B cell (primary cell): ENCODE data around the gene EP400. TPM values are rescaled to one million over a fixed set of nuclear protein-coding genes. Genes with fewer than 3 reads are reported as not detected.

Source experiments
- ATAC-seq: fragments of 200-7000 bp; cut with Tn5 transposase; one replicate; pipeline ENCODE4 v1.10.0; 2021; ENCODE audit warnings: low read depth, mild to moderate bottlenecking, moderate number of reproducible peaks, moderate library complexity
- CTCF ChIA-PET: fragments of 350-600 bp; sonication (Branson Sonifier 250); formaldehyde crosslinking; loops from one replicate; lab custom pipeline; 2021; ENCODE audit warnings: antibody characterized with exemption, inconsistent platforms; lab: Charles Lee
- POLR2A ChIA-PET: fragments of 350-600 bp; sonication (Branson Sonifier 250); formaldehyde crosslinking; loops from one replicate; lab custom pipeline; 2021; ENCODE audit warnings: antibody characterized with exemption; lab: Charles Lee
- DNase-seq: peaks from one replicate; pipeline ENCODE4 v3.0.0; 2013
- H2AFZ ChIP-seq: 2 replicates; pipeline ENCODE4 v1.6.1; 2012; ENCODE audit warnings: mild to moderate bottlenecking, low read depth, low read length; ENCODE audit not compliant: insufficient read depth, poor library complexity, severe bottlenecking
- H3K27ac ChIP-seq, 2 donors: 1 replicate in 1 of 2; 2 replicates in 1 of 2; pipeline ENCODE4 v1.5.1; 2012 to 2013; ENCODE audit warnings: low read length in 2 of 2, mild to moderate bottlenecking in 2 of 2, moderate library complexity in 1 of 2
- H3K27me3 ChIP-seq, 4 experiments: fragments of 200-600 bp in 1 of 4; sonication (generic) in 1 of 4; replicated peaks in 1 of 4; 1 replicate in 2 of 4; 2 replicates in 2 of 4; pipeline versions ENCODE4 v1.6.1 to v1.7.0; 2013 to 2016; ENCODE audit warnings: low read length in 3 of 4, mild to moderate bottlenecking in 2 of 4, mixed read lengths in 1 of 4, moderate library complexity in 1 of 4; ENCODE audit not compliant: insufficient read depth in 4 of 4, control insufficient read depth in 3 of 4; ENCODE audit errors: control extremely low read depth in 1 of 4
- H3K36me3 ChIP-seq, 2 experiments: replicated peaks in 1 of 2; 1 replicate in 1 of 2; 2 replicates in 1 of 2; pipeline versions ENCODE4 v1.6.1 to v1.7.1; 2013; ENCODE audit warnings: low read length in 1 of 2; ENCODE audit not compliant: insufficient read depth in 2 of 2, control insufficient read depth in 1 of 2; ENCODE audit errors: control extremely low read depth in 1 of 2, extremely low read depth in 1 of 2
- H3K4me1 ChIP-seq, 2 donors: fragments of 200-600 bp in 1 of 2; sonication (generic) in 1 of 2; 1 replicate in 1 of 2; 2 replicates in 1 of 2; pipeline versions ENCODE4 v1.5.1 to v1.6.1; 2013 to 2017; ENCODE audit warnings: low read length in 2 of 2; ENCODE audit not compliant: control insufficient read depth in 2 of 2, insufficient read depth in 2 of 2
- H3K4me2 ChIP-seq: replicated peaks from 2 replicates; pipeline ENCODE3; 2012; ENCODE audit warnings: mild to moderate bottlenecking, low read depth, low read length; ENCODE audit not compliant: poor library complexity, severe bottlenecking
- H3K4me3 ChIP-seq, 5 experiments: fragments of 200-600 bp in 1 of 5; sonication (generic) in 1 of 5; 1 replicate in 3 of 5; 2 replicates in 2 of 5; pipeline versions ENCODE4 v1.5.1 to v1.7.0; 2011 to 2016; ENCODE audit warnings: low read length in 4 of 5, mild to moderate bottlenecking in 4 of 5, low read depth in 2 of 5, control low read depth in 1 of 5, moderate library complexity in 1 of 5; ENCODE audit not compliant: insufficient read depth in 1 of 5; ENCODE audit errors: control extremely low read depth in 1 of 5, extremely low read depth in 1 of 5
- H3K79me2 ChIP-seq: fragments of 200-600 bp; sonication (generic); one replicate; pipeline ENCODE4 v1.6.0; 2016; ENCODE audit warnings: low read length; ENCODE audit not compliant: control insufficient read depth, insufficient read depth
- H3K9ac ChIP-seq: fragments of 200-600 bp; sonication (generic); 2 replicates; pipeline ENCODE4 v1.6.1; 2017; ENCODE audit warnings: mild to moderate bottlenecking, low read length, moderate library complexity
- H3K9me3 ChIP-seq, 3 donors: one replicate each; pipeline versions ENCODE4 v1.6.1 to v1.7.1; 2013; ENCODE audit warnings: low read length in 2 of 3; ENCODE audit not compliant: control insufficient read depth in 2 of 3, insufficient read depth in 1 of 3; ENCODE audit errors: control extremely low read depth in 1 of 3
- H4K20me1 ChIP-seq: 2 replicates; pipeline ENCODE4 v1.6.0; 2012; ENCODE audit warnings: mild to moderate bottlenecking, low read length; ENCODE audit not compliant: insufficient read depth, control insufficient read depth, poor library complexity, severe bottlenecking
- H3K27ac Mint-ChIP-seq: one replicate; pipeline ENCODE4 v1.8.0; 2021; ENCODE audit warnings: mixed read lengths
- H3K27me3 Mint-ChIP-seq: one replicate; pipeline ENCODE4 v1.8.0; 2021; ENCODE audit warnings: mixed read lengths
- H3K4me1 Mint-ChIP-seq: one replicate; pipeline ENCODE4 v1.8.0; 2021; ENCODE audit warnings: mixed read lengths
- H3K4me3 Mint-ChIP-seq: one replicate; pipeline ENCODE4 v1.8.0; 2021; ENCODE audit warnings: mixed read lengths
- H3K9me3 Mint-ChIP-seq: one replicate; pipeline ENCODE4 v1.8.0; 2022; ENCODE audit warnings: mixed read lengths; ENCODE audit not compliant: insufficient read depth
- CTCF ChIP-seq: fragments of 200-600 bp; IDR thresholded peaks from one replicate; pipeline ENCODE4 v1.8.0; 2022; ENCODE audit warnings: antibody characterized with exemption, mild to moderate bottlenecking
- EZH2 ChIP-seq: IDR thresholded peaks from 2 replicates; pipeline ENCODE4 v1.6.1; 2012; ENCODE audit warnings: borderline replicate concordance, low read depth, mild to moderate bottlenecking, moderate library complexity, low read length; ENCODE audit not compliant: insufficient read depth, poor library complexity, severe bottlenecking
- WGBS: methylation state at CpG from one replicate; pipeline ENCODE4 v1.1.5; 2013; ENCODE audit warnings: missing lambda C conversion rate; ENCODE audit not compliant: insufficient coverage; 5-methylcytosine and 5-hydroxymethylcytosine counted together
- intact Hi-C: fragments of 100-400 bp; cut with micrococcal nuclease; formaldehyde crosslinking; loops from one replicate; pipeline ENCODE4 v1.10.0; 2022
- polyA plus RNA-seq: library from polyadenylated mRNA; depleted of rRNA; stranded (reverse); fragments of >200 nt; gene quantifications from 2 replicates; pipeline ENCODE4 v1.2.3, GENCODE V29; 2012
- total RNA-seq, 2 donors: library from RNA; stranded (reverse); fragments of 120-200 nt in 1 of 2; gene quantifications; 1 replicate in 1 of 2; 2 replicates in 1 of 2; pipeline versions ENCODE4 v1.2.3 to v1.2.4, GENCODE V29; 2013 to 2022

The EP400 gene
- total and polyA plus RNA-seq, 2 donors (not counting 1 experiment from before 2014, with no cell fraction given), result 17.3 to 82.2 TPM

DNA sequence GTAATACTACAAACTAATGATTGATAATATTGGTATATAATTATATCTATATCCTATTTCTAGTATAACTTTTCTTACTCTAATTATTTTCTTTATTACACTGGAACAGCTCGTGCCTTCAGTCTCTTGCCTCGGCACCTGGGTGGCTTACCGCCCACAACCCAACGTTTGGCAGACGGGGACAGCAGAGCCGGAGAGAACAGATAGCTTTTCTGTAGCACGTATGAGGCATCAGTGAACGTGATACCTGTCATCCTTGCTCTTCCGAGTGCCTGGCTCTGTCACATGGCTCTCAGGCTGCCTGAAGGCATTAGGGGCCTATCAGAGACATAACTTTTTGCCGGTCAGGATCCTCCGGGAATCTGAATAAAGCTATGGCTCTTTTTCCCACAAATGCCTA, 15.2 kb upstream of the EP400 start:
- H3K4me3 ChIP-seq, result no peak overlapping the region
- ChIA-PET POLR2A (no interaction called here), CTCF (no interaction called here)
- no peak for TF ChIP-seq CTCF
- no peak for TF ChIP-seq EZH2
- H4K20me1 ChIP-seq, result no peaks in the 10 kb centered on the region
- intact Hi-C loops, result no loop called here
- H3K4me1 Mint-ChIP-seq, result peaks cover 10% of the 10 kb centered on the region
- peaks cover 4% of the 10 kb centered on the region for H3K79me2 ChIP-seq
- no peak overlapping the region for H2AFZ ChIP-seq
- no peaks in the 10 kb centered on the region for H3K27me3 Mint-ChIP-seq
- no peaks in the 10 kb centered on the region for H3K27me3 ChIP-seq
- H3K9ac ChIP-seq, result no peak overlapping the region
- no peak overlapping the region for H3K27ac ChIP-seq
- ATAC-seq (no peak), DNase-seq (no peak)
- no peak overlapping the region for H3K4me3 Mint-ChIP-seq
- no peaks in the 10 kb centered on the region for H3K9me3 Mint-ChIP-seq
- no peak overlapping the region for H3K27ac Mint-ChIP-seq
- no peaks in the 10 kb centered on the region for H3K9me3 ChIP-seq
- no peak overlapping the region for H3K4me2 ChIP-seq
- peaks cover 8 to 13% of the 10 kb centered on the region in 2 donors for H3K4me1 ChIP-seq
- H3K36me3 ChIP-seq, result peaks cover 0 to 47% of the 10 kb centered on the region in 2 experiments
- WGBS, result 95% methylated on average over 11 of the region's 11 CpGs

- no peaks in the 10 kb centered on the region for H3K27me3 Mint-ChIP-seq
- intact Hi-C loops, result no loop called here
- no peak overlapping the region for H3K4me3 Mint-ChIP-seq
- Histone ChIP-seq H3K4me1 (no peaks in the 10 kb centered on the region), H4K20me1 (peaks cover 4% of the 10 kb centered on the region), H2AFZ (no peak overlapping the region), H3K36me3 (peaks cover 0 to 54% of the 10 kb centered on the region in 2 experiments), H3K27me3 (no peaks in the 10 kb centered on the region), H3K27ac (no peak overlapping the region), H3K9me3 (peaks cover 0 to 5% (median 0%) of the 10 kb centered on the region in 3 donors), H3K79me2 (no peaks in the 10 kb centered on the region), H3K4me2 (no peak overlapping the region), H3K9ac (no peak overlapping the region), H3K4me3 (no peak overlapping the region)
- no peak overlapping the region for H3K27ac Mint-ChIP-seq
- H3K4me1 Mint-ChIP-seq, result no peaks in the 10 kb centered on the region
- WGBS, result no CpG with 5 or more reads among the region's 7 CpGs
- ATAC-seq (no peak), DNase-seq (no peak)
- no peaks in the 10 kb centered on the region for H3K9me3 Mint-ChIP-seq
- TF ChIP-seq CTCF (no peak), EZH2 (no peak)
- POLR2A ChIA-PET, result no interaction called here
- CTCF ChIA-PET, result interaction anchor here (1.0 kb wide), 1 partner anchor 11 kb away, joined by 3 read pairs; the partner anchor contains the start of gene EP400
Observed at GRCh38 chr12:131938082-131938481, 11.7 kb upstream of the EP400 start.
